NCI-H446 treated with DMSO at 0.1 percent for 48 hours (cell line): ENCODE data around the gene MAU2.
"Not testable (repeated sequence)": the region's sequence is repeated elsewhere in the genome, so short reads cannot be mapped to it uniquely, and the experiment has no call there.

Source experiments
- DNase-seq: peaks from one replicate; lab custom pipeline; 2025; lab: John Stamatoyannopoulos, UW

The MAU2 gene

DNA sequence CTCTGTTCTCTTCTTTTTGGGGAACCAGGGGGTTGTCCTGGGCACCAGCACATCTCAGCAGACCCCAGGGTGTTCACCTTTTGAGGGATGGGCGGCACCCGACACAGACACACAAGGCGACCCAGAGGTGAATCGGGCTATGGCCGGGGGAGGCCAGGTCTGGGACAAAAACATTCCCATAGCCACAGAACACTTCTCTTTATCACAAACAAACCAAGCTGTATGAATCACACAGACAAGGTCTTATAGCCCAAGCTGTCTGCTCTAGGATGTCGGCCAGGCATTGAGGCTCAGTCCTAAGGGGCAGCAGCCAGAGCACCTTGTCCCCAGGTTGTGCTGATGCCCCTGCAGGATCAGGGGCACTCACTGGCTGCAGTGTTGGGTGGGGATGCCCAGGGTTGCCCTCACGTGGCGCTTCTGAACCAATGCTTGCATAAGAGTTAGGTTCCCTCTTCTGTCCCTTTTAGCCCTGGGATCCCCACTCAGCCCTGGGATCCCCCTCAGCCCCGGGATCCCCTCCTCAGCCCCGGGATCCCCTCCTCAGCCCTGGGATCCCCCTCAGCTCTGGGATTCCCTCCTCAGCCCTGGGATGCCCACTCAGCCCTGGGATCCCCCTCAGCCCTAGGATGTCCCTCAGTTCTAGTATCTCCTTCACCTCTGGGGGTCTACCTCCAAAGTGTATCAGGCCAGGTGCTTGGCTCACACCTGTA is 26.9 kb downstream of the MAU2 start:
- no peak for DNase-seq

DNA sequence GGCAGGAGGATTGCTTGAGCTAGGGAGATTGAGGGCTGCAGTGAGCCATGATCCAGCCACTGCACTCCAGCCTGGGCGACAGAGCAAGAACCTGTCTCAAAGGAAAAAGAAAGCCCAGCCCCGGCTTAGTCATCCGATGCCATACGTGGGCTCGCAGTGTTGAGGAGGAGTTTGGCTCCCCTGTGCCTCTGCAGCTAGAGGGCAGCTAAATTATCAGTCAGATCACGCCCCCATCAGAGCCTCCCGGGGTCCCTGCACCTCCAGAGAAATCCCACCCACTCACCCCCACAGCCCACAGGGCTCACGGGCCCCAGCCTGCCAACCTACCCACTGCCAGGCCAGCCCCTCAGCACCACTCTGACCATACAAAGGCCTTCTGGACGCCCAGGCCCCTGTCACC is 27.6 kb downstream of the MAU2 start:
- DNase-seq = no peak

DNA sequence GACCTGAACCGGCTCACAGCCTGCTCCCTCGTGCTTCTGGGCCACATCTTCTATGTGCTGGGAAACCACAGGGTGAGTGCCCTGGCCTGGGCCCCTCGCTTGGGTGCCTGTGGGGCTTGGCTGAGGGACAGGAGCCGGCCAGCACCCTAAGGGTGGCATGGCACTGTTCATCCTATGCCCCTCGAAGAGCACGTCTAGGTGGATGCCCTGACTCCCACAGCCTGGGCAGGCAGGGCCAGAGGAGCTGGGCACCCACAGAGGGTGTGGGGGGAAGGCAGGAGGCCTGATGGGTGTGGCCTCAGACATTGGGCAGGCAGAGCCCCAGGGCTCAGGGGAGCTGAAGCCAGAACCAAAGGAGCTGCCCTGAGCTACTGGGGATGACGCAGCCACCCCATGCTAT is 28.7 kb downstream of the MAU2 start:
- no peak for DNase-seq

DNA sequence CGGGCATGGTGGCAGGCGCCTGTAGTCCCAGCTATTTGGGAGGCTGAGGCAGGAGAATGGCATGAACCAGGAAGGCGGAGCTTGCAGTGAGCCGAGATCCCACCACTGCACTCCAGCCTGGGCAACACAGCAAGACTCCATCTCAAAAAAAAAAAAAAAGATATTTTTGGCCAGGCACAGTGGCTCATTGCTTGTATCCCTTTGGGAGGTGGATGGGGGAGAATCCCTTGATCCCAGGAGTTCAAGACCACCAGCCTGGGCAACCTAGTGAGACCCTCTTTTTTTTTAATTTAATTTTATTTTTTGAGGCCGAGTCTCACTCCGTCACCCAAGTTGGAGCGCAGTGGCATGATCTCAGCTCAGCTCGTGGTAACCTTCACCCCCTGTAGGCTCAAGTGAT is 30.1 kb downstream of the MAU2 start:
- not testable (repeated sequence) for DNase-seq

GRCh38 chr19:19352823-19353222 is 32.2 kb downstream of the MAU2 start:
- no peak for DNase-seq

- DNase-seq = no peak
Measured at GRCh38 chr19:19354007-19354406, 33.4 kb downstream of the MAU2 start.

DNA sequence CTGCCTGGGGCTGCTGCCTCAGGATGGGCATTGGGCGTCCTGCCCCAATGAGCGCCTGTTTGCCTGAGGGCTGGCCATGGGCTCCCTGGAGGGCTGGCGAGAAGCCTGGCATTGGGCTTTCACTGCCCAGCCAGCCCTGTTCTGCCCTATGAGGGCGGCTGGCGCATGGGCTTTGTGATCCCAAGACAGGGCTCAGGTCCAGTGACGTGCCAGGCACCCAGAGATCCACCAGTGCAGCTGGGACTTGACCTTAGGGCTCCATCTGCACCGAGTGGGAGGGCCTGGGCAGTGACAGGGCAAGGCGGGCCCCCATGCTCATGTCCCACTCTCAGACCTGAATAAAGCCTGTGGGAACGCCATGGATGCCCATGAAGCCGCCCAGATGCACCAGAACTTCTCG is 34.3 kb downstream of the MAU2 start:
- DNase-seq = no peak

GRCh38 chr19:19355606-19356139 is 35.0 kb downstream of the MAU2 start:
- DNase-seq = no peak

DNA sequence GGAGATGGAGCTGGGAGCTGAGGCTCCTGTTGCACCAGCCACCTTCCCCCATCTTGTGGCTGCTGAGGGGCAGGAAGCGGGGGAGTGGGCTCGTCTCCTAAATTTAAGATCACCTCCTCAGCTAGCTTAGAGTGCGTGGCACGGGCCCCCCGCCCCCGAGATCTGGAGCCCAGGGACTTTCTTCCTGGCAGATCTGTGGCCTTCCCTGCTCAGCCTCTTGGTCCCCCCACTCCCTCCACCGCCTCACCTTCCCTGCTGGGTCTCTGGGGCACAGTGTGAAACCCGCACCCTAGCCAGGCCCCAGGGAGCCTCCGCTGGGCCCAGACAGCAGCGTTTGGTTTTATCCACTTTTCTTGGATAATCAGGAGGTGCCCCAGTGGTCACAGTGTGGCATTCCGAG is 35.9 kb downstream of the MAU2 start:
- no peak for DNase-seq

DNA sequence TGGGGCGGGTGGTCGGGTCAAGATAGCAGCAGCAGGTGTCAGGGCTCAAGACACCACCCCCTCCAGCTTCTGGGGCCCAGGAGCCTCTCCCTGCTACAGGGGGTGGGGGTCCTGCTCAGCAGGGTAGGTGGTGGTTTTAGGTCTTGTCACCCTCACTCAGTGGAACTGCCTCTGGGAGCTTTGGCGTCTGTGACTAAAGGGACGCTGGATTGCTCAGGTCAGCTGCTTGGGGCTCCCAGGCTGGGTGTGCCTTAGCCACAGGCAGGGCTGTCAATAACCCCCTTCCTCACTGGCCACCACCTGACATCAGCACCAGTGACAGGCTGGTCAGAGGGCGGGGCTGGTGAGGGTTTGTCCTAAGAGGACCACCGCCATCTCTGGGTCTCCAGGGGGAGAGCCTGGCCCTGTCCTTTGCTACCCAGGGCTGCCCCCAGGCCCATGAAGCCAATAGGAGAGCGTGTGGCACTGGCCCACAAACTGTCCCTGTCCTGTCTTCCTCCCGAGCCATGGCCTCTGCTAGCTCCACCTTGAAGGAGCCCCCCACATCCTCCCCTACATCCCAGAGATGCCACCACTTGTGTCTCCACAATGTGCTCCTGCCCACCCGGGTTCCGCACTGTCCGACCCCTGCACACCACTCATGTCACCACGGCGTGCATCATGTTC is 36.4 kb downstream of the MAU2 start:
- DNase-seq = no peak

DNA sequence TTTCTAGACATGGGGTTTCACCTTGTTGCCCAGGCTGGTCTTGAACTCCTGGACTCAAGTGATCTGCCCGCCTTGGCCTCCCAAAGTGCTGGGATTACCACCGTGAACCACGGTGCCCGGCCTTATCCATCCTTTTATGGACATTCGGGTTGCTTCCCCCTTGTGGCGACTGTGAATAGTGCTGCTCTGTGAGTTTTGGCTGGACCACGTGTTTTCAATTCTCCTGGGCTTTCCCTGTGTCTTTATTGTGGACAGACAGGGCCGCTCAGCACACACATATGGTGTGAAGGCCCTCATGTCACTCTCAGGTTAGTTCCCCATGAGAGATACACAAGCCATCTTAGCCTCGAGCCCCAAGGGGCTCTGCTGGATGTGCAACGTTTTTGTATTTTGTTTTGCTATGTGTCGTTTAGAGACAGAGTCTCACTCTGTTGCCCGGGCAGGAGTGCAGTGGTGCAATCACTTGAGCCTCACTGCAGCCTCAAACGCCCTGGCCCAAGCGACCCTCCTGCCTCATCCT is 40.5 kb downstream of the MAU2 start:
- DNase-seq = peak; percentile 52

DNA sequence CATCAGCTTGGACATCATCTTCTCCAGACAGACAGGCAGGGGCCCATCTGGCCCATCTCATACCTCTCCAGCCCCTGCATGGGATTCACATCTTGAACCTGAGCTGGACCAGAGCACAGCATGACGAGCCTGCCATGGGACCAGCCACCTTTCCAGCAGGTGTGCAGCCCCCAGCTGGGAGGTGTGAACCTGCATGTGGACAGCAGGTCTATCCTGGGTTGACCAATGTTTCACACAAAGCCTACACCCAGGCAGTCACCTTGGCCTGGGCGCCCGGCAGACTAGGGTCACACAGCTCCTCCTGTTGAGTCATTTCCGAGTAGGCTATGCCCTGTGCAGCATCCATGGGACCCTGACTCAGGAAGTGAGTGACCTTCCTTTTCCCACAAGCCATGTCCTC is 41.4 kb downstream of the MAU2 start:
- no peak for DNase-seq

DNA sequence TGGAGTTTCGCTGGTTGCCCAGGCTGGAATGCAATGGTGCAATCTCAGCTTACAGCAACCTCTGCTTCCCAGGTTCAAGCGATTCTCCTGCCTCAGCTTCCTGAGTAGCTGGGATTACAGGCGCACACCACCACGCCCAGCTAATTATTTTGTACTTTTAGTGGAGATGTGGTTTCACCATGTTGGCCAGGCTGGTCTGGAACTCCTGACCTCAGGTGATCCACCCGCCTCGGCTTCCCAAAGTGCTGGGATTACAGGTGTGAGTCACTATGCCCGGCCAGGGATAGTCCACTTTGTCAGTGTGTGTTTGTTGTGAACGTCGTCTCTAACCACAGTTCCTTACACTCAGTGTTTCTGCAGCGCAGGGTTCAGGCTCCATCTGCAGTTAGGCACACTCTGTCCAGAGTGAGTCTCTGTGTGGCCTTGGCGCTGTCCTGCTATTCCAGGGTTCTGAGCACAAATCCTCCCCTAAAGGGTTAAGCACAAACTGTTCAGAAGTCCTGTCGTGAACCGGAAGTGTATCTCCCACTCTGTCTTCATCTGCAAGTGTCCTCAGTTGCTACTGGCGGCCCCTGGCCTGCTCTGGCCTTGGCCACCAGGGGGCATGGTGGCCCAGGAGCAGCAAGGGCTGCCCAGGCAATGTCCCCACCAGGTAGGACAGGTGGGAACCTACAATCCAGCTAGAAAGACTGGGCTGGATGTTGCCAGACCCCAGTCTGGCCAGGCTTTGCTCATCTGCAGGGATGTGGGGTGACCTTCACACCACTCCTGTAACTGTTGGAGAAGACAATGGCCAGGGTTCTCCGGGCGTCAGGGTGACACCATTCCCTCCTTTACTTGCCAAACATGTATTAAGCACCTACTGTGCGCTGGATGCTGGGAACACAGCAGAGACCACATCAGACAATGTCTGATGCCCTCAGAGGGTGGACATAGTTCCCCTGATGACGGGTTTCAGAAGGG is 46.1 kb downstream of the MAU2 start:
- DNase-seq = no peak

- no peak for DNase-seq
Measured at GRCh38 chr19:19368087-19368486, 47.5 kb downstream of the MAU2 start.

DNA sequence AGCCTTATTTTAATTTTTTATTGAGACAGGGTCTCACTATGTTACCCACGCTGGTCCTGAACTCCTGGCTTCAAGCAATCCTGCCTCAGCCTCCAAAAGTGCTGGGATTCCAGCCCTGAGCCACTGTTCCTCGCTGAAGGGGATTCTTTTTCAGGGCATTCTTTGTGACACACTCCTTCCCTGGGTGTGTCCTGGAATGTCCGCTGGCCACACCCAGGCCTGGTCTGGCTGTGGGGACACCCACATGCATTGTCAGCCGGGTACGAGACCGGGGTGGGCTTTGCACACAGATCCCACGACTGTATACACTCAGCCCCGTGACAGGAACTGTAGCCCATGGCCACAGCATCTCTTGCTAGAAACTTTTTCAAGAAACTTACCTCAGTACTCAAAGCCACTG is 50.4 kb downstream of the MAU2 start:
- DNase-seq = no peak

- DNase-seq = no peak
Measured at GRCh38 chr19:19372656-19373416, 52.2 kb downstream of the MAU2 start.

DNA sequence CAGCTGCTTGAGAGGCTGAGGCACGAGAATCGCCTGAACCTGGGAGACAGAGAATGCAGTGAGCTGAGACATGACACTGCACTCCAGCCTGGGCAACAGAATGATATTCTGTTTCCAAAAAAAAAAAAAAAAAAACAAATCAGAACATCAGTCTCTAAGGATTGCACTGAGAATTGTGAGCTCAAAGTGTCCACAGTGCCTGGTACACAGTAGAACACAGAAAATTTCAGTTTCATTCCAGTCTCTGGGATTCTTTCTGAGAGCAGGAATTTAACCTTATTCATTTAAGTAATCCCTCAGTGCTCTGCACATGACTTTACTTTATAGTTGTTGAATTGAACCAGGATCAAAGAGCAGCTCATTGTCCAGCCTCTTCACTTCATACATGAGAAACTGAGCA is 58.9 kb downstream of the MAU2 start:
- DNase-seq = no peak

- DNase-seq = not testable (repeated sequence)
Measured at GRCh38 chr19:19380316-19380715, 59.7 kb downstream of the MAU2 start.

GRCh38 chr19:19381007-19381926 is 60.6 kb downstream of the MAU2 start:
- no peak for DNase-seq

DNA sequence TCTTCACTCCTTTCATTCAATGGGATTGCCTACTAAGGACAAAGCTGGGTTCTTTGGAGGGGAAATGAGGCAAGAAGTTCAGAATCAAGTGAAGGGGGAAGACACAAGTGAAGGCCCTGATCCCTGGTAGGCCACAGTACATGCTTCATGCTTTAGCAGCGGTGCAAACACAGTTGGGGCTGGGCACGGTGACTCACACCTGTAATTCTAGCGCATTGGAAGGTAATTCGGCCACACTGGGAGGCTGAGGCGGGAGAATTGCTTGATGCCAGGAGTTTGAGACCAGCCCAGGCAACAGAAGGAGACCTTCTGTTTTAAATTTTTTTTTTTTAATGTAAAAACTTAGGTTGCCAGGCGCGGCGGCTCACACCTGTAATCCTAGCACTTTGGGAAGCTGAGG is 61.5 kb downstream of the MAU2 start:
- DNase-seq = no peak
